GM19395 (cell line): ENCODE data around the gene PRDM5.

Experiments
- ATAC-seq: cut with Tn5 transposase; IDR thresholded peaks from one replicate; pipeline ENCODE4 v1.9.1; 2021; ENCODE audit warnings: mild to moderate bottlenecking, moderate library complexity; ENCODE audit not compliant: unreplicated experiment

The PRDM5 gene

DNA sequence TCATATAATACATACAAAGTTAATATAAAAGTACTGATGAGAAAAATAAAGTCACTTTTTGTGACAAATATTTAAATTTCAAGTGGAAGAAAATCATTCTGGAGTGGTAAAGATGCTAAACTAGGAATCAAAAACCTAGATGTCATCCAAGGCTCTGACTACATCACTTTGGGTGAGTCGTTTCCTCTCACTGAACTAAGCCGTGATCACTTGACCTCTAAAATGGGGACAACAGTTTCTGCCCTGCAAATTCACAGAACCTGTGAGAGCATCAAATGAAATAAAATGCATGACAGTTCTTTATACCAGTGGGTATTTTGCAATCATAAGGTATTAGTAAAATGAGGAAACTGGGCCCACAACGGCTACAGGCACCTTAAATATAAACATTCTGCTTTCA, 63.8 kb downstream of the PRDM5 start:
- ATAC-seq, result no peak

DNA sequence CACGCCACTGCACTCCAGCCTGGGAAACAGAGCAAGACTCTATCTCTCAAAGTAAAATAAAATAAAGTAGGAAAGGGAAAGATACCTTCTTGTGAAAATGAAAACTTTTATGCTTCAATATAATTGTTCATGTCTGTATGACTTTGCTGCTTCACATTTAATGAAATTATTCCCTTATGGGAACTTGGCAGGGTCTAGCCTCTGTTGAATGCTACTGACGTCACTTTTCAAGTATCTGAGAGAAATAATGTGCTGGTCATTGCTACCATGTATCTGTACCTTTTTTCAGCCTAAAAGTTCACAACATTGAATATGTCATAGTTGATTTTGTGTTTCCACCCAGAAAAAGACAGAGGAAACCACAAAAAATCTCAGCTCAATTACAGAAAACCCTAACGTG, 65.2 kb downstream of the PRDM5 start:
- no peak for ATAC-seq

GRCh38 chr4:120856294-120856693, 66.2 kb downstream of the PRDM5 start:
- ATAC-seq, result no peak

GRCh38 chr4:120855307-120856001, 67.1 kb downstream of the PRDM5 start:
- peak; percentile 96 for ATAC-seq

DNA sequence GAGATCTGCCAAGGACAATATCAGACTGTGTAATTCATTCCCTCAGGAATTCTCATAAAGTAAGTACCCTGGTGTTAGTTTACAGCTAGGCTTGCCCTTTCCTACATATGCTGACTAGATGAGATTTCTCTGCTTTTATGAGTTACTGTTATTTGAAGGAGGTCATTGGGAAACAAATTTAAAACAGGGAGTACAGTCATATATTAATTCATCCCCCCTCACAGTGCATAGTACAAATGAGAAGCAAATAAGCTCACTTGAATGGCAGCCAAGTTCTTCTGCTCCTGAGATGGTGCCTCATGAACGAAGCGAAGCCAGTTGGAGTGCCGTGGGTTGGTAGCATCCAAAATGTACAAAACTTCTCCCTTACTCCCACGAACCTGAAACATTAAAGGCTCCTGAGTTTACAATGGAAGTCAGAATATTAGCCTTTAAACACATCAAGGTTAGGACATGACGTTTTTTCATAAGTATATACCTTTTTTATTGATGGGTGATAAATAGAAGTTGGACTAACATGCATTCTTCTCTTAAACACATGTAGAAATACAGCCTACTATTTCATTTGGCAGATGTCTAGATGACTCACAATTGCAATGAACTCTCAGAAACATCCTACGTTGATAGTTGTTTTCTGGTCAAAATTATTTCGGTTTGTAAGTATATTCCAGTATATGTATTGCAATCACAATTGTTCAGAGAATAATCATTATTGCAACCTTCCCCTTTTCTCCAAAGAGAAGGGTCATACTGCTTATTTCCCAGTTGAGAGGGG, 69.2 kb downstream of the PRDM5 start:
- no peak for ATAC-seq

- no peak for ATAC-seq
These were observed 72.4 kb downstream of the PRDM5 start for GRCh38 chr4:120850018-120850599.

GRCh38 chr4:120847019-120847582, 75.4 kb downstream of the PRDM5 start:
- ATAC-seq, result no peak

DNA sequence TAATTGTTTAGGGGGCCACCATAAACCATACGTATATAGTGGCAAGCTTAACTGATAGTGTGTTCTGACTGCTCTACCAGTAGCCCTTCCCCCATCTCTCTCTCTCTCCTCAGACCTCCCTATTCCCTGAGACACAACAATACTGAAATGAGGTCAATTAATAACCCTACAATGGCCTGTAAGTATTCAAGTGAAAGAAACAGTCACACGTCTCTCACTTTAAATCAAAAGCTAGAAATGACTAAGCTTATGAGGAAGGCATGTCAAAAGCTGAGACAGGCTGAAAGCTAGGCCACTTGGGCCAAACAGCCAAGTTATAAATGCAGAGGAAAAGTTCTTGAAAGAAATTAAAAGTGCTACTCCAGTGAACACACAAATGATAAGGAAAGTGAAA, 78.0 kb downstream of the PRDM5 start:
- ATAC-seq, result peak; percentile 94

GRCh38 chr4:120843849-120844527, 78.5 kb downstream of the PRDM5 start:
- ATAC-seq, result no peak

DNA sequence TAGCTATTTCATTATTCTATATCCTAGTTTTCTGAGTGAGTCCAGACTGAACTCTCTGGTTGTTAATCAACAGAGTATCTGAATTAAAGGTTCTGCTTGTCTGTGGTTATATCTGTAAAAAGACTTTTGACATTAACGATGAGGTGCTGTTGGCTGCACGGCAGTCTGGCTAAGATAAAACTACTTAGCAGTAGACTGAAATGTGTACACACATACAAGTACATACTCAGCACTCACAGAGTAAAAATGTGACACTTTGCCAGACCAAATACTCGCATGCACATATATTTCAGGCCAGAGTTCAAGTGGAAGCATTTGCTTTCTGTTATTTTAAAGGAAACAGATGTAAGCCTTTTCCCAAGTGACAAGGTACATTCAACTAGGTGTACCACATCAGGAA, 80.5 kb downstream of the PRDM5 start:
- ATAC-seq, result no peak

DNA sequence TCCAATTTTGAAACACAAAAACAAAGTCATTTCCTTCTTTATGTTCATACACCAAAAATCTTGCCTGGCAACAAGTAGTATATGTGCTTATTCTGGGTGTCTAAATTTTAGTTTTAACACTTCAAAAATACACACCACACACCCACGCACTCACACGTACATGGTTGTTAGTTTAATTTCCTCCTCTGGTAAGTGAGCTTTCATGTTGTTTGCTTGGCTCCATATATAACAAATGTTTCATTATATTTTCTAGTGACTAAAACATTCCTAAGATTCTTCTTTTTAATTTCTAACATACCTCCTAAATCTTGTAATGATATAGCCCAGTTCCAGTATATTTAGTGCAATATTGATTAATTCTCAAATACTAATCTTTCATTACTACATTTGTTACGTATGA, 80.9 kb downstream of the PRDM5 start:
- no peak for ATAC-seq

DNA sequence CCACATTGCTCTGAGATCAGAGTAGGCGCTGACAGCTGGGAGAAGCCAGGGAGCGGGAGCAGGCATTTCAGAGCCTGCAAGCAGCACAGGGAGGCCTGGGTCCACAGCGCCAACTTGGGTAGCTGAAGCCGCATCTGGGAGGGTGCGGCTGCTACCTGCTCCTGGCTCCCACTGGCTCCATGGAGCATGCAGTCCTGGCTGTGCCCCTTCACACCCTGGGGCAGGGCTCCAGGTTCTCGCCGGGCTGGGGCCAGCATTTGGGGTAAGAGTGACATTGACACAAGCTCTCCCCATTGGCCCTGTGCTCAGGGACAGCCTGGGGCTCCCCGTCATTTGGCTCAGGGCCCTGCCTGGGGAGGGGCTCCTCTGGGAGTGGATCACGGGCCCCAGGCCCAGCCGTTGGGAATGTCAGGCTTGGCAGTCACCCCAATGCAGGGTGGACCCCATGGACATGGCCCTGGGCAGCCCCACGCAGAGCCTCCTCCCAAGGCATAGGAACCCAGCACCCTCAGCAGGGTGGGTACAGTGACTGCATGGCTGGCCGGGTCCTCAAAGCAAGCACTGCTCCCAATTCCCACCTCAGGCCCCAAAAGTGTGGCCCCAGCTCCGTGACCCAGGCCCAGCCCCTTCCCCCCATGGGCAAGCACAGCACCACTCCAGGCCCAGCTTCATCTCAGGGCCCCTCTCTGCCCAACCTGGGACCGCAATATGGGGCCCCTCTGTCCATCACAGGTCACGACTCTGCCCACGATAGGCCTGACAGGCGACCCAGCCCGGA, 82.4 kb downstream of the PRDM5 start:
- ATAC-seq, result no peak

GRCh38 chr4:120839334-120839973, 83.1 kb downstream of the PRDM5 start:
- ATAC-seq, result no peak

- ATAC-seq, result no peak
These were observed 83.7 kb downstream of the PRDM5 start for GRCh38 chr4:120838784-120839183.

DNA sequence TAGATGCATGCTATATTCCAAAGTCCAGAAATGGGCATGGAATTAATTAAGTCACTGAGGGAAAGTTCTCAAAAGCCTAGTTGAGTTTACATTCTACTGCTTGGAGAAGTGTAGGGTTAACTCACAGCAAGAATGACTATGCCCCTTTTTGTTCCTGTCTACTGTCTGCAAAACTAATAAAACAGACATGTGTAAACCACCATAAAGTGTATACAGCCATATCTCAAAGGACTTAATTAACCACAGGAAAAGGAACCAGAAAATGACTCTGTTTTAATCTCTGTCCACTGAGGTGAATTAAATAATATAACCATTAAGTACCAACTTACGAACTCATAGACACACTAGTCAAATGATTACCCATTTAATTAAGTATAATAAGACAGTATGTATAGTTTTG, 84.9 kb downstream of the PRDM5 start:
- ATAC-seq, result no peak

DNA sequence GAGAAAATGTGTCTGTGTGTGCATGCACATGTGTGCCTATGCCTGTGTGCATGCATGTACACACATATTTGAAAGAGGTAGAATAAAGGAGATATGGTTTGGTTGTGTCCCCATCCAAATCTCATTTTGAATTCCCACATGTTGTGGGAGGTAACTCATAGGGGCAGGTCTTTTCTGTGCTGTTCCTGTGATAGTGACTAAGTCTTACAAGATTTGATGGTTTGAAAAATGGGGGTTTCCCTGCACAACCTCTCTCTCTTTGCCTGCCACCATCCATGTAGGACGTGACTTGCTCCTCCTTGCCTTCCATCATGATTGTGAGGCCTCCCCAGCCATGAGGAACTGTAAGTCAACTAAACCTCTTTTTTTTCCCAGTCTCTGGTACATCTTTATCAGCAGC, 87.2 kb downstream of the PRDM5 start:
- ATAC-seq, result no peak

GRCh38 chr4:120830204-120830603, 92.3 kb downstream of the PRDM5 start:
- no peak for ATAC-seq

- ATAC-seq, result no peak
These were observed 93.3 kb downstream of the PRDM5 start for GRCh38 chr4:120829113-120829831.

GRCh38 chr4:120826853-120827252, 95.7 kb downstream of the PRDM5 start:
- ATAC-seq, result no peak
